GM12878 (cell line): ENCODE results near the gene GMDS. TPM values are rescaled to one million over a fixed set of nuclear protein-coding genes. Genes with fewer than 3 reads are reported as not detected.

Source experiments
- ATAC-seq: fragments of 200-7000 bp; cut with Tn5 transposase; 3 replicates; pipeline ENCODE4 v1.9.1; 2020; ENCODE audit warnings: mild to moderate bottlenecking, moderate library complexity
- BruUV-seq: library from RNA; stranded (reverse); fragments of 400-500 nt; replicated peaks from 2 replicates; lab custom pipeline; 2021; lab: Mats Ljungman, UMichigan
- CTCF ChIA-PET: fragments of 300-600 bp; sonication (Branson Sonifier 250); formaldehyde crosslinking; extraction: SDS; loops from one replicate; lab custom pipeline; 2021; ENCODE audit warnings: inconsistent platforms; lab: Yijun Ruan, JAX
- POLR2A ChIA-PET: fragments of 350-600 bp; formaldehyde crosslinking; extraction: SDS; loops from one replicate; lab custom pipeline; 2021; ENCODE audit warnings: inconsistent platforms; lab: Charles Lee
- RAD21 ChIA-PET: fragments of 300-600 bp; sonication (Branson Sonifier 250); formaldehyde crosslinking; loops from one replicate; lab custom pipeline; 2023; ENCODE audit warnings: antibody characterized with exemption; ENCODE audit not compliant: unreplicated experiment; lab: Charles Lee
- SMC1A ChIA-PET: fragments of 300-600 bp; sonication (Branson Sonifier 250); formaldehyde crosslinking; loops from one replicate; lab custom pipeline; 2023; ENCODE audit not compliant: unreplicated experiment, uncharacterized antibody; lab: Charles Lee
- DNase-seq: peaks from one replicate; pipeline ENCODE4 v3.0.0-alpha.2; 2011; ENCODE audit warnings: low read depth, low spot score
- FAIRE-seq: peaks from 3 replicates; lab custom pipeline; 2011; peaks lifted over from hg19 to GRCh38; lab: Jason Lieb, UNC
- H2AFZ ChIP-seq: 2 replicates; pipeline ENCODE4 v1.6.0; 2011; ENCODE audit warnings: low read depth, low read length, control low read depth; ENCODE audit not compliant: control insufficient read depth
- H3K27ac ChIP-seq: 2 replicates; pipeline ENCODE4 v1.5.1; 2011; ENCODE audit warnings: control low read depth; ENCODE audit not compliant: control insufficient read depth, insufficient read depth
- H3K27me3 ChIP-seq, 2 experiments: replicated peaks in 1 of 2; 2 replicates each; pipeline versions ENCODE4 v1.6.0 to v1.6.1; 2011; ENCODE audit warnings: low read length in 1 of 2; ENCODE audit not compliant: control insufficient read depth in 2 of 2, insufficient read depth in 2 of 2
- H3K36me3 ChIP-seq, 2 experiments: 2 replicates each; pipeline ENCODE4 v1.5.1; 2011; ENCODE audit warnings: low read length in 1 of 2; ENCODE audit not compliant: control insufficient read depth in 2 of 2, insufficient read depth in 2 of 2
- H3K4me1 ChIP-seq: 2 replicates; pipeline ENCODE4 v1.6.1; 2011; ENCODE audit warnings: mild to moderate bottlenecking, low read length, moderate library complexity, mixed read lengths; ENCODE audit not compliant: control insufficient read depth, insufficient read depth
- H3K4me2 ChIP-seq: 2 replicates; pipeline ENCODE4 v1.6.0; 2011; ENCODE audit warnings: control low read depth; ENCODE audit not compliant: control insufficient read depth, insufficient read depth
- H3K4me3 ChIP-seq: fragments of 200-600 bp; sonication (generic); 2 replicates; pipeline ENCODE4 v1.5.1; 2016
- H3K79me2 ChIP-seq: 2 replicates; pipeline ENCODE4 v1.6.0; 2011; ENCODE audit warnings: low read length; ENCODE audit not compliant: control insufficient read depth, insufficient read depth
- H3K9ac ChIP-seq: 2 replicates; pipeline ENCODE4 v1.8.0; 2011; ENCODE audit warnings: low read length, control low read depth, mixed read lengths; ENCODE audit not compliant: control insufficient read depth, insufficient read depth
- H3K9me3 ChIP-seq: replicated peaks from 3 replicates; pipeline ENCODE4 v1.5.1; 2011; ENCODE audit warnings: mild to moderate bottlenecking, low read length; ENCODE audit not compliant: control insufficient read depth, insufficient read depth
- H4K20me1 ChIP-seq: 2 replicates; pipeline ENCODE4 v1.6.0; 2011; ENCODE audit not compliant: control insufficient read depth, insufficient read depth
- HDGF ChIP-seq: fragments of 450-650 bp; IDR thresholded peaks from 2 replicates; pipeline ENCODE4 v1.6.1; 2016; ENCODE audit warnings: antibody characterized with exemption
- MXI1 ChIP-seq: fragments of 150-350 bp; IDR thresholded peaks from 2 replicates; pipeline ENCODE4 v1.6.1; 2011; ENCODE audit warnings: low read depth, mild to moderate bottlenecking, inconsistent platforms, low read length, improper control_type of control experiment
- NR2C2 ChIP-seq: IDR thresholded peaks from 2 replicates; pipeline ENCODE4 v1.6.1; 2011; ENCODE audit warnings: borderline replicate concordance, low read depth; ENCODE audit not compliant: control insufficient read depth, insufficient read length
- SREBF2 ChIP-seq: IDR thresholded peaks from 2 replicates; pipeline ENCODE4 v1.6.1; 2012; ENCODE audit warnings: mild to moderate bottlenecking, low read length
- SRF ChIP-seq, 2 experiments: IDR thresholded peaks; 2 replicates each; pipeline ENCODE4 v1.6.1; 2011; ENCODE audit warnings: low read depth in 2 of 2, low read length in 2 of 2, mild to moderate bottlenecking in 1 of 2, moderate library complexity in 1 of 2
- ZBTB4 ChIP-seq: fragments of 450-650 bp; formaldehyde crosslinking; IDR thresholded peaks from 2 replicates; pipeline ENCODE4 v1.4.0; 2022; ENCODE audit warnings: mild to moderate bottlenecking, moderate library complexity
- ZNF24 ChIP-seq: fragments of 450-650 bp; IDR thresholded peaks from 2 replicates; pipeline ENCODE4 v1.6.1; 2017; ENCODE audit warnings: antibody characterized with exemption, mild to moderate bottlenecking
- WGBS: methylation state at CpG from one replicate; pipeline ENCODE4 v1.1.6; 2016; ENCODE audit warnings: low lambda C conversion rate; ENCODE audit not compliant: insufficient replicate concordance, insufficient coverage; ENCODE audit errors: missing lambda C conversion rate; 5-methylcytosine and 5-hydroxymethylcytosine counted together
- in situ Hi-C: fragments of 300-500 bp; cut with MboI; formaldehyde crosslinking; loops from 9 replicates; pipeline ENCODE4 v1.14.3; 2018; ENCODE audit warnings: mixed read lengths
- intact Hi-C: fragments of 100-400 bp; cut with micrococcal nuclease; formaldehyde crosslinking; loops from one replicate; pipeline ENCODE4 v1.14.2; 2022; ENCODE audit not compliant: unreplicated experiment
- polyA plus RNA-seq, 11 experiments: library from polyadenylated mRNA; depleted of rRNA in 4 of 11; unstranded in 6 of 11; stranded (reverse) in 5 of 11; fragments of >200 nt; fragmentation: Nextera tagmentation in 4 of 11; fragmentation: Illumina TruSeq in 1 of 11; extraction: Ambion mirVana in 4 of 11; extraction: Trizol in 1 of 11; gene quantifications; 1 replicate in 1 of 11; 2 replicates in 10 of 11; pipeline versions ENCODE4 v1.2.1 to v1.2.3, GENCODE V29; 2011 to 2016; ENCODE audit warnings: inconsistent platforms in 2 of 11, missing spikeins in 2 of 11, low read depth in 1 of 11
- total RNA-seq, 4 experiments: library from RNA; depleted of rRNA in 3 of 4; stranded (reverse); fragments of >200 nt in 3 of 4; fragmentation: Illumina TruSeq in 1 of 4; extraction: Trizol in 1 of 4; gene quantifications; 2 replicates each; pipeline versions ENCODE4 v1.2.1 to v1.2.3, GENCODE V29; 2013 to 2021
- TF ChIP-seq, protein P1 (sequence below): fragments of 450-650 bp; IDR thresholded peaks from 2 replicates; pipeline ENCODE4 v1.6.1; 2017; ENCODE audit warnings: mild to moderate bottlenecking, moderate library complexity

Gene GMDS
- total and polyA plus RNA-seq, 10 of the 15 experiments (the other 5 are each of a cell fraction or from before 2014, with no cell fraction given): 0.61 to 53.8 (median 29.3) TPM

GRCh38 chr6:1643111-1643510, 602.3 kb downstream of the GMDS start:
- Histone ChIP-seq H3K36me3 (no peaks in the 10 kb centered on the region), H3K79me2 (no peaks in the 10 kb centered on the region), H3K4me3 (no peak overlapping the region), H3K4me2 (no peak overlapping the region), H3K27ac (no peak overlapping the region), H3K4me1 (no peaks in the 10 kb centered on the region), H3K27me3 (no peaks in the 10 kb centered on the region), H2AFZ (no peak overlapping the region), H3K9ac (no peak overlapping the region), H3K9me3 (no peaks in the 10 kb centered on the region), H4K20me1 (no peaks in the 10 kb centered on the region)
- 68% methylated on average over 7 of the region's 7 CpGs for WGBS
- no peak for ATAC-seq
- ChIA-PET RAD21 (no interaction called here), CTCF (no interaction called here), POLR2A (no interaction called here), SMC1A (no interaction called here)
- in situ Hi-C loops (no loop called here), intact Hi-C loops (no loop called here)
- no peak for DNase-seq
- no TSS peak for BruUV-seq
- FAIRE-seq: no peak
- TF ChIP-seq, protein P1, sequence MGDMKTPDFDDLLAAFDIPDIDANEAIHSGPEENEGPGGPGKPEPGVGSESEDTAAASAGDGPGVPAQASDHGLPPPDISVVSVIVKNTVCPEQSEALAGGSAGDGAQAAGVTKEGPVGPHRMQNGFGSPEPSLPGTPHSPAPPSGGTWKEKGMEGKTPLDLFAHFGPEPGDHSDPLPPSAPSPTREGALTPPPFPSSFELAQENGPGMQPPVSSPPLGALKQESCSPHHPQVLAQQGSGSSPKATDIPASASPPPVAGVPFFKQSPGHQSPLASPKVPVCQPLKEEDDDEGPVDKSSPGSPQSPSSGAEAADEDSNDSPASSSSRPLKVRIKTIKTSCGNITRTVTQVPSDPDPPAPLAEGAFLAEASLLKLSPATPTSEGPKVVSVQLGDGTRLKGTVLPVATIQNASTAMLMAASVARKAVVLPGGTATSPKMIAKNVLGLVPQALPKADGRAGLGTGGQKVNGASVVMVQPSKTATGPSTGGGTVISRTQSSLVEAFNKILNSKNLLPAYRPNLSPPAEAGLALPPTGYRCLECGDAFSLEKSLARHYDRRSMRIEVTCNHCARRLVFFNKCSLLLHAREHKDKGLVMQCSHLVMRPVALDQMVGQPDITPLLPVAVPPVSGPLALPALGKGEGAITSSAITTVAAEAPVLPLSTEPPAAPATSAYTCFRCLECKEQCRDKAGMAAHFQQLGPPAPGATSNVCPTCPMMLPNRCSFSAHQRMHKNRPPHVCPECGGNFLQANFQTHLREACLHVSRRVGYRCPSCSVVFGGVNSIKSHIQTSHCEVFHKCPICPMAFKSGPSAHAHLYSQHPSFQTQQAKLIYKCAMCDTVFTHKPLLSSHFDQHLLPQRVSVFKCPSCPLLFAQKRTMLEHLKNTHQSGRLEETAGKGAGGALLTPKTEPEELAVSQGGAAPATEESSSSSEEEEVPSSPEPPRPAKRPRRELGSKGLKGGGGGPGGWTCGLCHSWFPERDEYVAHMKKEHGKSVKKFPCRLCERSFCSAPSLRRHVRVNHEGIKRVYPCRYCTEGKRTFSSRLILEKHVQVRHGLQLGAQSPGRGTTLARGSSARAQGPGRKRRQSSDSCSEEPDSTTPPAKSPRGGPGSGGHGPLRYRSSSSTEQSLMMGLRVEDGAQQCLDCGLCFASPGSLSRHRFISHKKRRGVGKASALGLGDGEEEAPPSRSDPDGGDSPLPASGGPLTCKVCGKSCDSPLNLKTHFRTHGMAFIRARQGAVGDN: no peak
- TF ChIP-seq ZBTB4 (CRISPR knock-in tag) (no peak), HDGF (no peak), ZNF24 (no peak), MXI1 (no peak), SREBF2 (no peak), NR2C2 (no peak), SRF (IDR thresholded peaks at IDR 0.05; ENCODE audit: low read depth in 2 of 2, low read length in 2 of 2) (no peak)
